Dermis microvascular lymphatic vessel endothelial cell (primary cell): ENCODE data around the gene RNF113B. TPM values are rescaled to one million over a fixed set of nuclear protein-coding genes. Genes with fewer than 3 reads are reported as not detected.
A peak's percentile ranks its signal among the peaks of the same experiment; 100 is the strongest.

ENCODE experiments used
- DNase-seq, 2 donors: peaks; one replicate each; pipeline versions ENCODE4 v3.0.0 to v3.0.0-alpha.2; 2010; ENCODE audit warnings: low read depth in 2 of 2
- total RNA-seq: library from RNA; depleted of rRNA; stranded (reverse); fragments of >200 nt; gene quantifications from 2 replicates; pipeline ENCODE4 v1.2.1, GENCODE V29; 2014

Gene RNF113B
- total RNA-seq, 1 donor from 2014 or later, result not detected

DNA sequence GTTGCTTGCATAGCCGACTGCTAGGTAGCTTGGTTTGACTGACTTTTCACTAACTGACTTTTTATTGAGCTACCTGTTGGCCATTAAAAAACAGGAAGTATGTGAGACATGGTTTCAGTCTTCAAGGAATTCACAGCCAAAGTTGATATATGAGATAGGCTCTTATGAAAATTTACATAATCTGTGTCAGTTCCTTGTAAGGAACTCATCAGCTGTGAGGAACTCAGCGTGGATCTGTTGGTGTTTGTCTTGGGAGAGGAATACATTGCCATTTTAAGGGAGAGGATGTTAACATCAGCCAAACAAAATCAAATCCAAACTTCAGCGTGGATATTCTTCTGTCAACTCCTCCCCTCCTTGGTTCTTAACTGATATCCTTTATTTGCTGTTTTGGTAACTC lies 2.0 kb downstream of the RNF113B start:
- DNase-seq, result no peak

GRCh38 chr13:98174307-98174706 lies 2.8 kb downstream of the RNF113B start:
- DNase-seq, result no peak

DNA sequence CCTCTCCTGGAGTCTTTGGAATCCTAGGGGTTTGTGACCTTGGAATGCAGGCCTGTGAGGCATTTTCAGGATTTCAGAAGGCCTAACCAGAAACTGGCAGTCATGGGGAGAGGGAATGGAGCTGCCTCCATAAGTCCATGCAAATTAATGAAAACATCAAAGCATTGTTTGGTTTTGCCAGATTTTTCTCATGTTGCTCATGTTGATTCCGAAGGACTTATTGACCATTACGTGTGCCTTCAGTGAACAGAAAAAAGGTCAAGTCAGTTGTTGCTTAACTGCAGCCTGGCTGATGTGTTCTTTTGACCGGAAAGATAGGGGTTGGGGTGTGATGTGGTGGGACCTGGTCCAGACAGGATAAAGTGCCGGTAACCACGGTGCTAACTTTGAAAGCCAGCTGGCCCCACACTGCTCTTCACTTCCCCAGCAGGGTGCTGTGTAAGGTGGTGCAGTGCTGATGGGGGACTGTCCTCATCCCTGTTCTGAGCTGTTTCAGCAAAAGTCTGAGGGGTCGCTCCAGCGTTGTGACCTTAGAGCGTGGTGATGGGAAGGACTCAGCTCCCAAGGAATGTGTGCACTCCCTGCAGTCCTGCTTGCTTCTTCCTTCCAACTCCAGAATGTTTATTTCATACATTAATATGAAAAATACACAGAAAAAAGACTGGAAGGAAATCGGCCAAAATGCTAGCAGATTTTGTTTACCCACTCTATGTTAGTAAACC lies 3.5 kb downstream of the RNF113B start:
- peak; percentile 64 to 68 for DNase-seq

DNA sequence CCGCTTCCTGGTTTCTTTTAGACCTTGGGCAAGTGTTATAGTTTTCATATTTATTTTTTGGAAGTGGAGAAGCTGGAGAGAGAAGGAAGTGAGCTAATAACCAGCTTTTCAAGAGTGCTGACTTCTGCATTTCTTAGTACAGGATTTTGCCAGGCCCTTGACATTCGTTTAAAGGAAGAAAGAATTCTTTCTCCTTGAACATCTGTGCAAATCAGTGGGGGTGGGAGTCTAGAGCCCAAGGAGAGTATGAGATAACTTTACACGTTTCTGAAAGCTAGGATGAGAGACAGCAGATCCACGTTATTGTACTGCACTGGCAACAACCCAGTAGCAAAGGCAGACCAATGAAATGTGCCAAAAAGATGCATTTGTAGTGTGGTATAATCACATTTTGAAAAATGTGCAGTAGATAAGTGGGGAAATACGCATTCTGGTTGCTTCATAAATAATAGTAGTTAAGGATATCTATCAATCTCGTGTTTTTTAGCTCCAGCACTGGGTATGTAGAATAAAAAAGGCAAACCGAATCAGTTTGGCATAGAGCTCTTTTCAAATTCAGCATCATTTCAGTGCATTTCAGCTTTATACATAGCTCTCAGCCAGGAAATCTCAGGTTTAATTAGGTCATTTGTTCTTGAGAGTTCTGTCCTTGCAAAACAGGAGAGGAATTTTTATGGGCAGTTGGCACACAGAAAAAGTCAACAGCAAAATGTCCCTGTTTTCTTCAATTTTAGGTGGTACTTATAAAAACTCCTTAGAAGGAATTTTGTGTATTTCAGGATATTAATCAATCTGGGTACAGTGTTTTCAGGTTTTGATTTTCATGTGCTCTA lies 4.3 kb downstream of the RNF113B start:
- DNase-seq, result no peak

DNA sequence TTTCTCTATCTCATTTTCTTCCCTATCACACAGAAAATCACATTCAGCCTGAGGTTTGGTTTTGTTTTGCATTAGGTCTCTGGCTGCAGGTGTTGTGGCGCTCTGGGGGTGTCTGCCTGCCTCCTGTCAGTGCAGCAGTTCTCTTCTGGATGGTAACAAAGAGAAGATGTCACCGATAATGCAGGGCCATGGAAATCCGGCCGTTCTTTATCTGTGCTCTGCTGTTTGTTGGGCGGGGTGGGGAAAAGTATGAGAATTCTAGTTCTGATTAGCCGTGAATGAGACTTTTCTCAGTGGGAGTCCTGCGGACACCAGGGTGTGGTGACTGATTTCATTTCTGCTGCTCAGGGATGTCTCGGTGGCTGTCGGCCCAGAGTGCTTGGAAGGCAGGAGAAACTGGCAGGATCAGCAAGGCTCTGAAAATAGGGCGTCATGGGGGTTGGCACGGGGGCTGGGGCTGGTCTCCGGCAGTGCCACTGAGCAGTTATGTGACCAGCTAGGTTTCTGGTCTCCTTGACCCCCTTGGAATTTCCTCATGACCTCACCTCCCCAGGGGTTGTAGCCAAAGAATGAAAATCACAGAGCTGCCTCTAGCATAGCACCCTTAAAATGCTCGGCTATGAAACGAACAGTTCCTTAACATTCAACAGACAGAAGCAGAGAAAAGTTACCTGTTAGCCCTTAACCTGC lies 5.0 kb downstream of the RNF113B start:
- DNase-seq, result peak in 1 of 2 donors; percentile 17

- DNase-seq, result no peak
Observed at GRCh38 chr13:98169331-98169730, 7.7 kb downstream of the RNF113B start.

DNA sequence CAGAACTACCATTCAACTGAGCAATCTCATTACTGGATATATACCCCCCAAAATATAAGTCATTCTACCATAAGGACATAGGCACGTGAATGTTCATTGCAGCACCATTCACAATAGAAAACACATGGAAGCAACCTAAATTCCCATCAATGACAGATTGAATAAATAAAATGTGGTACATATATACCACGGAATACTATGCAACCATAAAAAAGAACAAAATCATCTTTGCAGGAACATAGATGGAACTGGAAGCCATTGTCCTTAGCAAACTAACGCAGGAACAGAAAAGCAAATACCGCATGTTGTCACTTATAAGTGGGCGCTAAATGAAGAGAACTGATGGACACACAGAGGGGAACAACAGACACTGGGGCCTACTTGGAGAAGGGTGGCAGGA lies 14.1 kb downstream of the RNF113B start:
- DNase-seq, result no peak

GRCh38 chr13:98158172-98158899 lies 18.7 kb downstream of the RNF113B start:
- DNase-seq, result no peak

GRCh38 chr13:98157609-98158008 lies 19.5 kb downstream of the RNF113B start:
- DNase-seq, result no peak

DNA sequence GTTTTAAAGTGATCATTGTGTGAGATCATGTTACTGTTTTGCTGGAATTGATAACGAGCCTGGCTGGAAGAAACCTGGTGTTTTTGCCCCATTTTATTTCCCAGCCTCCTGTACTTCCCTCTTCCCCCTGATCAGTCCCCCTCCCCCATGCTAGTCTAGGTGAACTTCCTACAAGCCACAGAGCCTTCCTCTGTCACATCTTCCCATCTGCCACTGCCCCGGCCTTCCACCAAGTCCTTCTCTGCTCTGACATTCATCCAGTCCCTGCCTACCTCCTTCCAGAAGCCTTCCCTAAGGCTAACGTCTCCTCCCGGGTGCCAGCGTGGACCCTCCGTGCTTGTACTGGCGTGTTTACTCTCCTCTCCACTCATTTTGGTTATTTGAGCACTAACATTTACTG lies 19.9 kb downstream of the RNF113B start:
- no peak for DNase-seq

DNA sequence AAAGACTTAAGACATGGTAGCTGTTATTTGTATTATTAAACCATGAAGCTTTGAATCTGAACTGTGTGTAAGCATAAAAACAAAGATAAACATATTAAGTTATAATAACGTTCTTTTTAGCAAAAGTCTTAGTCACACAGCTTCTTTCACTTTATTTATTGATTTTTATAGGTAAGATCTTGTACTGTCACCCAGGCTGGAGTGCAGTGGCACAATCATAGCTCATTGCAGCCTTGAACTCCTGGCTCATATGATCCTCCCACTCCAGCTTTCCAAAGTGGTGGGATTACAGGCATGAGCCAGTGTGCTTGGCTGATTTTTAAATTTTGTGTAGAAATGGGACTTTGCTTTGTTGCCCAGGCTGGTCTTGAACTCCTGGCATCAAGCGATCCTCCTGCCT lies 20.8 kb downstream of the RNF113B start:
- no peak for DNase-seq

DNA sequence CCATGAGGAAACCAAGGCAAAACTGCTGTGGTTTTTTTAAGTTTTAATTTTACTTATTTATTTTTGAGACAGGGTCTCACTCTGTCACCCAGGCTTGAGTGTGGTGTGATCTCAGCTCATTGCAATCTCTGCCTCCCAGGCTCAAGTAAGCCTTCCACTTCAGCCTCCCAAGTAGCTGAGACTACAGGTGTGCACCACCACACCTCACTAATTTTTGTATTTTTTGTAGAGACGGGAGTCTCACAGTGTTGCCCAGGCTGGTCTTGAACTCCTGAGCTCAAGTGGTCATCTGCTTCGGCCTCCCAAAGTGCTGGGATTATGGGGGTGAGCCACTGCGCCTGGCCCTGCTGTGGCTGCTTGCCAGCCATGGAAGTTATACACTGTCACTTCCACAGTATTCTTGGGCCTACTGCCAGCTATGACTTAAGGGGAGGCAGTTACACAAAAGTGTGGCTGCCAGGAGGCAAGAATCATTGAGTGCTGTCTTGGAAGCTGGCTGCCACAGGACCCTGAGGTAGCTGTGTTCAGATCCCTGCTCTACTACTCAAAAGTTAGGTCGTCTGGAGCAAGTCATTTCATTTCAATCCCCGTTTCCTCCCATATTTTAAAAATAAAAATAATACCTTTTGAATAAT lies 21.5 kb downstream of the RNF113B start:
- DNase-seq, result peak in 1 of 2 donors; percentile 72

DNA sequence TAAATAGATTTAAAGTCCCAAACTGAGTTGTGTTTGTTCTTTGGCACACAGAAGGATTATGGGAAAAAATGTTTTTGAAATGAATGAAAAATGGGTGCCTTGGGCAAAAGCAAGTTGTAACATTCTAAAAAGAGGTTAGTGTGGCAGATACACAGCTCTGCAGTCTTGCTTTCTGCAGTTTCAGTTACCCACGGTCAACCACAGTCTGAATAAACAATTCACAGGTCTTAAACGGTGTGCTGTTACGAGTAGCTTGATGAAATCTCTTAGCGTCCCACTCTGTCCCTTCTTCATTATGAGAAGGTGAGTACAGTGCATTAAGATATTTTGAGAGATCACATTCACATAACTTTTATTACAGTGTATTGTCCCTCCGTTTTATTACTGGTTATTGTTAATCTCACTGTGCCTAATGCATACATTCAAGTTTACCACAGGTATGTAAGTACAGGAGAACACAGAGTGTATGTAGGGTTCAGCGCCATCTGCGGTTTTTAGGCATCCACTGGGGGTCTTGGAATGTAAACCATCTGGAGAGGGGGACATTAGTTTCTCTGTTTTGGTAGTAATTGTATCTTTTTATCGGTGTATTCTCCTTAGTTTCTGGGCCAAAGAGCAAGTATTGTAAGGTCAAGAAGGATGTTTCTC lies 26.1 kb downstream of the RNF113B start:
- no peak for DNase-seq

- no peak for DNase-seq
Observed at GRCh38 chr13:98147521-98147920, 29.5 kb downstream of the RNF113B start.

DNA sequence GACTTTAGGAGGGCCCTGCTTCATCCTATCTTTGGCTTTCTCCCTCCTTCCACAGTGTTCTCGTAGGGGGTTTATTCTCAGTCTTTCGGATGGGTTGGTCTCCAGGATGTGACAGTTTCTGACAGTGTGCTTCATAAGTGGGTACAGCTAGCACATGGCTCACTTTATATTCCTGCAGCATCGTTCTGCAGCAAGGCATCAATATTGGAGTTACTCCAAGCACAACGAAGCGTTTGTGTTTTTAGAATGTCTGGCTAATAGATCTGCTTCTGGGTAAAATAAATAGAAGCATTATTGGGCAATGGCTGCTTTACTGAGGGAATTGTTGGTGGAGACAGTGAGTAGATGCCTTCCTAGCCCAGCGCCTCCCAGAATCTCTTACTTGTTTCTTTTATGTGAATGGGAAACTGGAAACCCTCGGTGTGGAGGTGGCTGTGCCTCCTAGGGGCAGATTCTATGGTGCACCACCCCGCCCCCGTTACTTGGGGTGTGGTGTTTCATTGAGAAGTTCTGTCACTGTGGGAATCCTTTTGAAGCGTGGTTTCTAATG lies 32.2 kb downstream of the RNF113B start:
- peak; percentile 10 to 40 for DNase-seq

GRCh38 chr13:98144027-98144741 lies 32.9 kb downstream of the RNF113B start:
- DNase-seq, result peak; percentile 2 to 25

DNA sequence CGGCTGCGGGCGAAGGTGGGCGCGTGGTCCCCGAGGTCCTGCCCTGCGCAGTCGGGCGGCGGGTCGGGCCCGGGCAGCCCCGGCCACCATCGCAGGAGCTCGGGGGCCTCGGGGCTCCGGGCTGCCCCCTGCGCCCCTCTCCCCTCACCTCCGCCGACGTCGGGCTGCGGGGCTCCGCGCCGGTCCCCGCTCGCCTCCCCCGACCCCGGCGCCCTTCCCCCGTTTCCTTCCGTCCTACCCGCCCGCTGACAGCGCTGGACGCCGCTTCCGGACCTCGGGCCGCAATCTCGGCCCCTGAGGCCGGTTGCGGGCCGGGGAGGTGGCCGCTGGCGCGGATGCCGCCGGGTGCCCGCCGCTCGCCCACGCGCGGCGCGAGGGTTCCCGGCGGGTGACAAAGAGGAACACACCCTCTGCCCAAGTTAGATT lies 33.5 kb downstream of the RNF113B start:
- peak in 1 of 2 donors; percentile 17 for DNase-seq

GRCh38 chr13:98143157-98143553 lies 33.9 kb downstream of the RNF113B start:
- DNase-seq, result peak in 1 of 2 donors; percentile 6

DNA sequence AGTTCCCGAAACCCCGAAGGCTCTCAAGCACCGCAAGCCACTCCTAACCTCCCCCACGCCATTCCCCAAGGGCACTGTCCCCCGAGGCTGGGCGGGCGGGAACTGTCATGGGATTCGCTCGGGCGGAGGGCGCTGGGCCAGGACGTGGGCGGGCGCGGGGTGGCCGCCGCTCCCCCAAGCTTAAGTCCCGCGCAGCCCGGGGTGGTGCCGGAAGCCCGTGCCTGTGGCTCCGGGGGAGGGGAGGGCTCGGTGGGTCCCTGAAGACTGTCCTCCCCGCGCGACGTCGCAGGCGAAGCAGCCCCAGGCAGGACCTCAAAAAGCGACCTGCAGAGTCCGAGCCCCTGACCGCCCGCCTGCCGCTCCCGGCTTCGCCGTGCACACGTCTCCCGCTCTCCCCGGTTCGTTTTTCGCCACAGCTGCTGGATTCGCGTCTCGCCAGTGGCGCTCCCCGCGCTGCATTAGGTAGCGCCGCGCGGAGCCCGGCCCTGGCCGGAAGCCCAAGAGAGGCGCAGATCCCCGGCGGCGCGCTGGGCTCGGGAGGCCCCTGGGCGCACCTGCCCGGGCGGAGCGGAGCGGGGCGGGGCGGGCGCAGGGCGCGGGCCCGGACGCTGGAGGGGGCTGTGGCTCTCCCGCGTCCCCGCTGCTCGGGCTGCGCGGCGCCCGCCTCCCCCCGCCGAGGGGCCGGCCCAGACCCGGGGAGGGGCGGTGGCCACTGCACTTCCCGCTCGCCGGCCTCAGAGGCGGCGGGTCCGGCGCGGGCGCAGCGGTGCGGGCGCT lies 34.5 kb downstream of the RNF113B start, which contains the start of gene FARP1:
Gene FARP1, plus strand, starts transcription at position 715 of the 777 bp plus-strand sequence. CDS start 70,149 bp downstream, outside the sequence.
- peak; percentile 14 to 81 for DNase-seq
